ENCODE data around the gene TSGA10IP.

DNA sequence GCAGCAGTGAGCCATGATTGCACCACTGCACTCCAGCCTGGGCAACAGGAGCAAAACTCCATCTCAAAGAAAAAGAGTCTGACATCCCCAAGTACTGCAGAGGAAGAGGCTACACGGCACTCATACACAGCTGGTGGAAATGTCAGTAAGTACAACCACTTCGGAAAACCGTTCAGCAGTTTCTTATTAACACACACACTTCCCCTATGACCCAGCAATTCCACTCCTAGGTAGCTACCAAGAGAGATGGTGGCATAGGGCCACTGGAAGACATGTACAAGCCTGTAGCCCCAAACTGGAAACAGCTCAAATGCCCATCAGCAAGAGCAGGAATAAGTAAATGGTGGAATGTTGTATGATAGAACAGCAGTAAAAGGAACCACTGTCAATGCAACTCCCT is 22.7 kb upstream of the TSGA10IP start:
- TF ChIP-seq, protein P1, sequence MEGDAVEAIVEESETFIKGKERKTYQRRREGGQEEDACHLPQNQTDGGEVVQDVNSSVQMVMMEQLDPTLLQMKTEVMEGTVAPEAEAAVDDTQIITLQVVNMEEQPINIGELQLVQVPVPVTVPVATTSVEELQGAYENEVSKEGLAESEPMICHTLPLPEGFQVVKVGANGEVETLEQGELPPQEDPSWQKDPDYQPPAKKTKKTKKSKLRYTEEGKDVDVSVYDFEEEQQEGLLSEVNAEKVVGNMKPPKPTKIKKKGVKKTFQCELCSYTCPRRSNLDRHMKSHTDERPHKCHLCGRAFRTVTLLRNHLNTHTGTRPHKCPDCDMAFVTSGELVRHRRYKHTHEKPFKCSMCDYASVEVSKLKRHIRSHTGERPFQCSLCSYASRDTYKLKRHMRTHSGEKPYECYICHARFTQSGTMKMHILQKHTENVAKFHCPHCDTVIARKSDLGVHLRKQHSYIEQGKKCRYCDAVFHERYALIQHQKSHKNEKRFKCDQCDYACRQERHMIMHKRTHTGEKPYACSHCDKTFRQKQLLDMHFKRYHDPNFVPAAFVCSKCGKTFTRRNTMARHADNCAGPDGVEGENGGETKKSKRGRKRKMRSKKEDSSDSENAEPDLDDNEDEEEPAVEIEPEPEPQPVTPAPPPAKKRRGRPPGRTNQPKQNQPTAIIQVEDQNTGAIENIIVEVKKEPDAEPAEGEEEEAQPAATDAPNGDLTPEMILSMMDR (IDR thresholded peaks at IDR 0.05 in 4 of 5, conservative IDR thresholded peaks at IDR 0.05 in 1 of 5): no peak
- TF ChIP-seq POLR2A (IDR thresholded peaks at IDR 0.05): no peak

Measured in gastrocnemius medialis (tissue), 4 donors.